Measurements from ENCODE around the gene MIGA1.
A peak's percentile ranks its signal among the peaks of the same experiment; 100 is the strongest.

MIGA1 gene

GRCh38 chr1:77925518-77925917 is 146.1 kb downstream of the MIGA1 start:
- peak; percentile 54 for DNase-seq

GRCh38 chr1:77925956-77926355 is 146.5 kb downstream of the MIGA1 start:
- no peak for DNase-seq

- no peak for DNase-seq
Measured at GRCh38 chr1:77926561-77927357, 147.3 kb downstream of the MIGA1 start.

- DNase-seq: no peak
Measured at GRCh38 chr1:77927414-77927813, 148.0 kb downstream of the MIGA1 start.
